Ectodermal cell (in vitro differentiated cells): ENCODE measurements around the gene PIK3R2.
"Not testable (repeated sequence)": the region's sequence is repeated elsewhere in the genome, so short reads cannot be mapped to it uniquely, and the experiment has no call there.

Experiments
- H3K27ac ChIP-seq: 2 replicates; pipeline ENCODE4 v1.7.0; 2013; ENCODE audit warnings: mild to moderate bottlenecking, low read depth, low read length; ENCODE audit not compliant: insufficient read depth, poor library complexity, severe bottlenecking
- H3K27me3 ChIP-seq: 2 replicates; pipeline ENCODE4 v1.7.0; 2013; ENCODE audit warnings: mild to moderate bottlenecking, low read length; ENCODE audit not compliant: insufficient read depth, control insufficient read depth, poor library complexity, severe bottlenecking
- H3K36me3 ChIP-seq: one replicate; pipeline ENCODE4 v1.7.0; 2013; ENCODE audit warnings: low read length; ENCODE audit not compliant: control insufficient read depth, insufficient read depth
- H3K4me1 ChIP-seq: one replicate; pipeline ENCODE4 v1.7.0; 2013; ENCODE audit warnings: low read length; ENCODE audit not compliant: control insufficient read depth, insufficient read depth
- H3K4me3 ChIP-seq: 2 replicates; pipeline ENCODE4 v1.7.0; 2013; ENCODE audit warnings: low read depth, low read length, control low read depth; ENCODE audit not compliant: insufficient read depth
- H3K9me3 ChIP-seq: 2 replicates; pipeline ENCODE4 v1.7.0; 2013; ENCODE audit warnings: mild to moderate bottlenecking, low read length, moderate library complexity; ENCODE audit not compliant: control insufficient read depth
- WGBS, 2 experiments: methylation state at CpG; one replicate each; pipeline ENCODE4 v1.1.7; 2013; ENCODE audit warnings: missing lambda C conversion rate in 2 of 2; 5-methylcytosine and 5-hydroxymethylcytosine counted together

Gene PIK3R2

DNA sequence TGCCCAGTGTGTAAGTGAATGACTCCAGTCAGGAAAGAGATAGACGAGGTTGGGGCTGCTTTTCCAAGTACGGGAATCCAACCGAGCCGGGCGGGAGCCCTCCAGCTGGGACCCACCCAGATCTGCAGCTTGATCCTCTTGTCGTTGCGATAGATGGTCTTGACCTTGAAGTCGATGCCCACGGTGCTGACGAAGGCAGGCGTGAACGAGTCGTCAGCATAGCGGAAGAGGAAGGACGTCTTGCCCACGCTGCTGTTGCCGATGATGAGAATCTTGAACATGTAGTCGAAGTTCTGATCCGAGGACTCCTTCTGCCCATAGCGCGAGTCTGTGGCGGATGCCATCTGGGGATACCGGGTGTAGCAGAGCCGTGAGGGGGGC lies 49.4 kb downstream of the PIK3R2 start:
- WGBS, 2 experiments: 92% methylated on average over 24 of the region's 24 CpGs
- no peak overlapping the region for H3K27ac ChIP-seq

DNA sequence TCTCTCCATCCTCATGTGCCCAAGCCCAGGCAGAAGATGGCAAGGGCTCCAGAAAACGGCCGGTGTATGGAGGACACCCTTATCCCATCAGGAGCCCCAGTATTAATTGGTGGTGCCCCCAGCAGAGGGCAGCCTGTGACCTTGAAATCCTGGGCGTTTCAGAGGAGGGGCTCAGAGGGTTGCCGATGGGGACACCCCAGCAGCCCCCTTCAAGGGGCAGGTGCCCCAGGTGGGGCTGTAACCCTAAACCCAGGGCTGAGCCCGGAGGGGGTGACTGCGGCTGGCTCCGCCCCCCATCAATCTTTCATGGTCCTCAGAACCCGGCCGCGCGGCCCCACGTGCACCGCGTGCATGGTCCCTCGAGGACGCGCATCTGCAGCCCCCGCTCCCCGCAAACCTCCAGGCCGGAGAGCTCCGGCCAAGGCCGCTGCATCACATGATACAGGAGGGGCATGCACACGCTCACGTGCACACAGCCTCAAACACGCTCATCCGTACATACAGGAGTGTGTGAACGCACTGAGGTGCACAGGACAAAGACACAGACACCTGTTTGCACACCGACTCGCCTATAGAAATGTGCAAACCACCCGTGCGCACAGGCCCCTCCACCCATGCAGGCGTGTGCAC lies 49.9 kb downstream of the PIK3R2 start:
- Histone ChIP-seq H3K9me3 (no peaks in the 10 kb centered on the region), H3K27ac (no peak overlapping the region), H3K27me3 (peaks cover 15% of the 10 kb centered on the region), H3K36me3 (no peaks in the 10 kb centered on the region), H3K4me3 (peak overlapping the region; percentile 61), H3K4me1 (peaks cover 15% of the 10 kb centered on the region)
- WGBS, 2 experiments: 47 to 50% methylated on average over 32 of the region's 32 CpGs

More for the DNA sequence above, 49.4 kb downstream of the PIK3R2 start:
- Histone ChIP-seq H3K9me3 (no peaks in the 10 kb centered on the region), H3K4me3 (no peak overlapping the region), H3K36me3 (no peaks in the 10 kb centered on the region), H3K27me3 (peaks cover 15% of the 10 kb centered on the region), H3K4me1 (peaks cover 15% of the 10 kb centered on the region)

DNA sequence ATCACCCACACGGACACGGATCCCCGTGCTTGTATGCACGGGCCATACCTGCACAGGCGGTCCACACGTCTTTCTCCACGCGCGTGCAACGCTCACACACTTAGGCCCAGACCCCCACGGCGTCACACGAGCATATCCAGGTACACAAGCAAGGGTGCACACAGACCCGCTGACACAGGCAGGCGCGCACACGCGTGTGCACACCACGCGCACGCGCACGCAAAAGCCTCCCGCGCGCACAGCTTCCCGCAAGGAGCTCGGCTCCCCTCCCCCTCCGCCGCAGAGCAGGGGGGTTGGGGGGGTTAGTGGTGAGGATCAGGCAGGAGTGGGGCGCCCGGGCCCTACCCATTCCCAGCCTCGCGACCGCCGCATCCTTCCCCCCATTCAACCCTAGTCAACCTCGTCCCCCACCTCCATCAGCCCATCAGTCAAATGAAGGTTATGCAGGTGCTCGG lies 50.5 kb downstream of the PIK3R2 start:
- no peaks in the 10 kb centered on the region for H3K9me3 ChIP-seq
- H3K4me3 ChIP-seq: peak overlapping the region; percentile 61
- peaks cover 15% of the 10 kb centered on the region for H3K27me3 ChIP-seq
- WGBS, 2 experiments: 8 to 10% methylated on average over 37 of the region's 38 CpGs
- H3K36me3 ChIP-seq: no peaks in the 10 kb centered on the region
- peaks cover 15% of the 10 kb centered on the region for H3K4me1 ChIP-seq
- H3K27ac ChIP-seq: no peak overlapping the region

DNA sequence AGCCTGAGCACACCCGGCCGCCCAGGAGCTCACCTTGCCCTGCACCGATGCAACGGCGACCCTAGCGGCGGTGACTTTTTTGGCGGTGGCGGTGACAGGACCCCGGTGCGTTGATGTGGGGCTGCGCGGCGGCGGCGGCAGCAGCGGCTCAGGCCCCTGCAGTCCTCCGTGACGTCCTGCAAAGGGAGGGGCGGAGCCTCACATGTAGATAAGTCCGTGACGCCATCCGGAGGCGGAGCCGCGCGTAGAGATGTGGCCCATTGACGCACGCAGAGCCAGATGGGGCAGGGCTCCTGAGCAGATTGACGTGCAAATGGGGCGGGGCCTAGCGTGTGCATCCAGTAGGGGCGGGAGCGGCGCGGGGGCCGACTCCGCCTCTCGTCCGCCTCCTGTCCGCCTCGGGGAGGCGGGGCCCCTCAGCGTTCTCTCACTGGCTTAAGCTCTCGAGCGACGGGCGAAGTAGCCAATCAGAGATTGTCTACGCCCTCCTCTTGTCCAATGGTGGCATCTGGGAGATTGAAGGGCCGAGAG lies 51.0 kb downstream of the PIK3R2 start, which contains the start of gene RAB3A:
Gene RAB3A, minus strand, starts transcription at position 180 of the 531 bp plus-strand sequence. CDS start 1,302 bp downstream, outside the sequence.
- H3K9me3 ChIP-seq: no peaks in the 10 kb centered on the region
- no peaks in the 10 kb centered on the region for H3K36me3 ChIP-seq
- peaks cover 15% of the 10 kb centered on the region for H3K4me1 ChIP-seq
- H3K27me3 ChIP-seq: peaks cover 15% of the 10 kb centered on the region
- H3K27ac ChIP-seq: peak within 1 kb of the TSS; percentile 92
- WGBS, 2 experiments: 0% methylated on average over 50 of the region's 50 CpGs
- peak within 1 kb of the TSS; percentile 65 for H3K4me3 ChIP-seq

DNA sequence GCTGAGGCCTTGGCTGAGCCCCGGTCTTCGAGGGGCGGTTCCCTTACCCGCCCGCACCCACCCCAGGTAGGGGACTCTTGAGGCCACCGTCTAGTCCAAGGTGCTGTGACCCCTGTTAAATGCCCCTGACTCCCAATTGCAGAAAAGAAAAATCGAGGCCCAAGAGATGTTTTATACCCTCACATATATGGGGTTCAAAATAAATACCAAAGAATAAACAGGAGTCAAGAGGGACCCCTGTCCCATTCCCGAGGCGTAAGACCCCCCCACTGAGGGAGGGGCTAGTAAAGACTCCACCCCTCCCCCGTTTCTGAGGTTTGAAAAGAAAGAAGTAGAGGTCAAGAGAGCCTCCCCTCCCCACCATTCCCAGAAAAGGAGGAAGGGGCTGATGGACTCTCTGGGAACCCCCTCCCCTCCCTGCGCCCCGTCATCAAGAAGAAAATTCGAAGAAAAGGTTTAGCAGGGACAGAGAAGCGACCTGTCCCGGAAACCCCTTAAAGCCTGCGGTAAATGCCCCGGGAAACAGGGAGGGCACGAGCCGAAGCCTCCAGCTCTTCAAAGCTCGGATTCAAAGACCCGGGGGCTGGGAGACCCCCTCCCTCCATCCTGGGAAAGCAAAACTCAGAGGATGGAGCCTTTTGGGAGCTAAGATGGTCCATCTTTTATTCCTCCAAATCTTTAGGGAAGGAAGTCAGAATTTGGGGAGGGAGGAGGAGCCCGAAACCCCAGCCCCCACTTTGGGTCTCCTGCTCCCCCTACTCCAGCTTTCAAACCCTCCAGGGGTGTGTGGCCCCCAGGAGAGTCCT lies 51.6 kb downstream of the PIK3R2 start:
- peak overlapping the region; percentile 92 for H3K27ac ChIP-seq
- H3K36me3 ChIP-seq: no peaks in the 10 kb centered on the region
- peak overlapping the region; percentile 65 for H3K4me3 ChIP-seq
- WGBS, 2 experiments: 0% methylated on average over 20 to 22 of the region's 22 CpGs
- H3K27me3 ChIP-seq: peaks cover 15% of the 10 kb centered on the region
- H3K4me1 ChIP-seq: peaks cover 15% of the 10 kb centered on the region
- no peaks in the 10 kb centered on the region for H3K9me3 ChIP-seq

DNA sequence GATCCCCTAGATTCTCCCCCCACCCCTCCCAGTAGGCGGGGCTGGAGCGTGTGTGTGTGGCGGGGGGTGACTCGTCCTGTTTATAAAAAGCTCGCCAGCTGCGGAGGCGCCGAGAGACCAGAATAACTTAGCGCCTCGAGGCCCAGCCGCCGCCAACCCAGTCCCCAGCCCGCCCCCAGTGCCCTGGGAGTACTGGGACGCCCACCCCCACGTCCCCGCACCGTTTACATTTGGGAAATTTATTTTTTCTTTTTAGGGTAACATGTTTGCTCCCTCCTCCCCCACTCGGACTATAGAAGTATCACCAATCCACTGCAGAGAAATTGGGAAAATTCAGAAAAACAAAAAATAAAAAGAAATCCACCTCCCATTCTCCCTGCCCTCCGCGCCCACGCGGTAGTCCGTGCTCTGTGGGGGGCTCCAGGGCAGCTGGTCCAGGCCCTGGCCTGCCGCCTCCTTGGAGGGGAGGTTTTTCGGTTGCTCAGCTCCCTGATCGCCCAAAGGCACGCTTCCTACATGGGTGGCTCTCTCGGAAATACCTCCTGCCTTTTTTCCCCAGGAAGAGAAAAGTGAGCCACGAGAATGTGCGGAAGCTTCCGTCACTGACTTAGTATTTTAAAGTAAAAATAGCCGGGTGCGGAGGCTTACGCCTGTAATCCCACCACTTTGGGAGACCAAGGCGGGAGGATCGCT lies 52.4 kb downstream of the PIK3R2 start:
- no peaks in the 10 kb centered on the region for H3K36me3 ChIP-seq
- WGBS, 2 experiments: 13 to 15% methylated on average over 36 of the region's 36 CpGs
- H3K4me1 ChIP-seq: peaks cover 15% of the 10 kb centered on the region
- H3K27me3 ChIP-seq: peaks cover 15% of the 10 kb centered on the region
- H3K9me3 ChIP-seq: no peaks in the 10 kb centered on the region
- peak overlapping the region; percentile 92 for H3K27ac ChIP-seq
- H3K4me3 ChIP-seq: peak overlapping the region; percentile 65

DNA sequence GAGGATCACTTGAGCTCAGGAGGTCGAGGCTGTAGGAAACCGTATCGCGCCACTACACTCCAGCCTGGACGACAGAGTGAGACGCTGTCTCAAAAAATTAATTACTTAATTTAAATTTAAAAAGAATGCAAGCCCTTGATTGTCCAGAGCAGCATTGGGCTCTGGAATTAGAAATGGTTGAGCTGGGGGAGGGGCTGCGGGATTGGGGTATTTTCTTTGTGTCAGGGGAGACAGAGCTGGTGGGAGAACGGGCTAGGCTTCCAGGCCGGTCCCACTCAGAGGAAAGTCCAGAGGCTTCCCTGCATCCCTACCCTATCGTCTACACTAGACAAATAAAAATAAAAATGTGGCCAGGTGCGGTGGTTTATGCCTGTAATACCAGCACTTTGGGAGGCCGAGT lies 53.1 kb downstream of the PIK3R2 start:
- H3K9me3 ChIP-seq: no peaks in the 10 kb centered on the region
- no peak overlapping the region for H3K27ac ChIP-seq
- H3K4me1 ChIP-seq: peaks cover 15% of the 10 kb centered on the region
- peak overlapping the region; percentile 65 for H3K4me3 ChIP-seq
- peaks cover 15% of the 10 kb centered on the region for H3K27me3 ChIP-seq
- WGBS, 2 experiments: 81 to 85% methylated on average over 10 to 12 of the region's 12 CpGs
- no peaks in the 10 kb centered on the region for H3K36me3 ChIP-seq

DNA sequence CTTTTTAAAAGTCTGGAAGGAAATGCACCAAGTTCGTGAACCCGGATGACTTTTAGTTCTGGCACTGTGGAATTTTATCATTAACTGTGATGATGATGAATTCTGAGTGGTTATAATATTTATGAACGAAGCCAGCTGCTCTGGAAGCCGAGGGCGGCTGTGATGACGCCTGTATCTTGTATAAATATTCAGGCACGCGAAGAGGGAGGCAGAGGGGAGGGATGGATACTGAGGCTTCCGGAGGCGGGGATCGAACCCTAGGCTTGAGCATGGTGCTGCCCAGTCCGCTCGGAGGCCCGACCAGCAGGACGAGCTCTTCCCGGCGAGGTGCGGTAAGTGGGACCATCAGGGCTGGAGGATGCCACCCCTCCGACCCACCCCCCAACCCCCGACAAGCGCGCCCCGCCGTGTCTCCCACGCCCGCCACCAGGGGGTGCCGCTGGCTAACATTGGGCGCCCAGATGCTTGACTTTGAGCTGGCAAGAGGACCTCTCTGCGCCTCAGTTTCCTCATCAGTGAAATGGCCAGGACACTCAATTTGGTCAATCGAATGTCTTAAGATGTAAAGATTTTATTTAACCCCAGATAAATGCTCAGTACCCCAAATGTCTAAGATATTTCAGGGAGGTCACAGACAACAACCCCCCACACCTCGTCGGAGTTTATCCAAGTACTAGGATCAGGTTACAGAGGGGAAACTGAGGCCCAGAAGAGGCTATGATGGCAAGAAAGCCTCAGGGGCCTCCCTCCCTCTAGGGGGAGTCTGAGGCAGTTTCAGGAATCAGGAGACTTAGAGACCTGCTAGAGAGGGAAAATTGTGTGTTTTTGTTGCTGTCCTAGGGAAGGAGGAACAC lies 55.4 kb downstream of the PIK3R2 start:
- Histone ChIP-seq H3K4me3 (no peak overlapping the region), H3K36me3 (no peaks in the 10 kb centered on the region), H3K27ac (no peak overlapping the region), H3K4me1 (peaks cover 9% of the 10 kb centered on the region), H3K27me3 (peaks cover 4% of the 10 kb centered on the region), H3K9me3 (no peaks in the 10 kb centered on the region)
- 47% methylated on average over 30 to 32 of the region's 32 CpGs for WGBS, 2 experiments

DNA sequence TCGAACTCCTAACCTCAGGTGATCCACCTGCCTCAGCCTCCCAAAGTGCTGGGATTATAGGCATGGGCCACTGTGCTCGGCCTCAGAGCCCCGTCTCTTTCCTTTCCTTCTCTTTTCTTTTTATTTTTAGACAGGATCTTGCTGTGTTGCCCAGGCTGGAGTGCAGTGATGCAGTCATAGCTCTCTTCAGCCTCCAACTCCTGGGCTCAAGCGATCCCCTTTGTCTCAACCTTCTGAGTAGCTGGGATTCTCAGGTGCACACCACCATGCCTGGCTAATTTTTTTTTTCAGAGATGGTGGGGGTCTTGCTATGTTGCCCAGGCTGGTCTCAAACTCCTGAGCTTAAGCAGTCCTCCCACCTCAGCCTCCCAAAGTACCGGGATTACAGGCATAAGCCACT lies 56.9 kb downstream of the PIK3R2 start:
- not testable (repeated sequence) for H3K27me3 ChIP-seq, H3K9me3 ChIP-seq, H3K27ac ChIP-seq, H3K4me1 ChIP-seq, H3K4me3 ChIP-seq, H3K36me3 ChIP-seq
- 84 to 90% methylated on average over 5 of the region's 5 CpGs for WGBS, 2 experiments
